GM10248 (cell line): ENCODE measurements around the gene IRF1.

Experiments used
- CTCF ChIA-PET: fragments of 300-600 bp; sonication (Branson Sonifier 250); formaldehyde crosslinking; extraction: SDS; loops from one replicate; lab custom pipeline; 2021; ENCODE audit warnings: antibody characterized with exemption; lab: Yijun Ruan, JAX
- POLR2A ChIA-PET: fragments of 350-650 bp; sonication (Branson Sonifier 250); formaldehyde crosslinking; extraction: SDS; loops from one replicate; lab custom pipeline; 2020; ENCODE audit warnings: antibody characterized with exemption; lab: Yijun Ruan, JAX
- DNase-seq: peaks from one replicate; pipeline ENCODE4 v3.0.0; 2012; ENCODE audit errors: extremely low spot score
- CTCF ChIP-seq: IDR thresholded peaks from 2 replicates; pipeline ENCODE4 v1.5.1; 2012; ENCODE audit warnings: mild to moderate bottlenecking, low read depth; ENCODE audit errors: extremely low read depth, missing control alignments, control extremely low read depth

IRF1 gene

GRCh38 chr5:132480042-132480441 is 10.5 kb downstream of the IRF1 start:
- ChIA-PET CTCF (interaction anchor here (0.7 to 6.5 kb wide), 18 partner anchors 10 to 301 kb away, joined by 3 to 62 read pairs (median 6); partner anchors contain the start of gene IRF1), POLR2A (interaction anchor here (0.5 to 7.9 kb wide), 12 partner anchors 8 to 1245 kb away, joined by 3 to 132 read pairs (median 6); partner anchors contain the start of gene IRF1)
- TF ChIP-seq CTCF: no peak
- DNase-seq: no peak

- POLR2A ChIA-PET: interaction anchor here (0.6 to 7.9 kb wide), 19 partner anchors 9 to 619 kb away, joined by 3 to 132 read pairs (median 5); partner anchors contain the start of gene IRF1
Measured at GRCh38 chr5:132479111-132479951, 11.2 kb downstream of the IRF1 start.

GRCh38 chr5:132478366-132478871 is 12.2 kb downstream of the IRF1 start:
- no peak for TF ChIP-seq CTCF
- ChIA-PET POLR2A (interaction anchor here (0.6 to 7.9 kb wide), 15 partner anchors 10 to 619 kb away, joined by 3 to 132 read pairs (median 6); partner anchors contain the start of gene IRF1), CTCF (interaction anchor here (0.9 to 6.5 kb wide), 13 partner anchors 8 to 206 kb away, joined by 4 to 62 read pairs (median 8); partner anchors contain the start of gene IRF1)
- DNase-seq: no peak

More at GRCh38 chr5:132479111-132479951, 11.2 kb downstream of the IRF1 start:
- DNase-seq: no peak
- CTCF ChIA-PET: interaction anchor here (0.7 to 6.5 kb wide), 19 partner anchors 9 to 300 kb away, joined by 3 to 62 read pairs (median 6); partner anchors contain the start of gene IRF1
- TF ChIP-seq CTCF: no peak

- TF ChIP-seq CTCF: no peak
- DNase-seq: no peak
- CTCF ChIA-PET: interaction anchor here (0.9 to 6.5 kb wide), 14 partner anchors 7 to 206 kb away, joined by 3 to 62 read pairs (median 8); partner anchors contain the start of gene IRF1
- POLR2A ChIA-PET: interaction anchor here (1.0 to 7.9 kb wide), 10 partner anchors 10 to 105 kb away, joined by 3 to 132 read pairs (median 7); partner anchors contain the start of gene IRF1
Measured at GRCh38 chr5:132477784-132478365, 12.7 kb downstream of the IRF1 start.

- ChIA-PET CTCF (interaction anchor here (1.1 to 6.5 kb wide), 10 partner anchors 7 to 90 kb away, joined by 3 to 62 read pairs (median 7); partner anchors contain the start of gene IRF1), POLR2A (interaction anchor here (0.6 to 7.9 kb wide), 6 partner anchors 11 to 56 kb away, joined by 3 to 132 read pairs (median 18); partner anchors contain the start of gene IRF1)
- DNase-seq: no peak
- TF ChIP-seq CTCF: no peak
Measured at GRCh38 chr5:132476876-132477781, 13.4 kb downstream of the IRF1 start.
